Measurements from ENCODE around the gene ATG7. TPM values are rescaled to one million over a fixed set of nuclear protein-coding genes. Genes with fewer than 3 reads are reported as not detected.

The ATG7 gene
- total RNA-seq, 1 donor from 2014 or later, result 23.0 TPM

GRCh38 chr3:11584570-11584969 lies 312.4 kb downstream of the ATG7 start:
- Mint-ChIP-seq H3K4me1 (ENCODE audit: low read depth, unreplicated experiment) (peaks cover 44% of the 10 kb centered on the region), H3K36me3 (ENCODE audit: unreplicated experiment) (no peaks in the 10 kb centered on the region), H3K27ac (ENCODE audit: unreplicated experiment) (no peak overlapping the region), H3K4me3 (ENCODE audit: unreplicated experiment) (no peak overlapping the region), H3K9me3 (ENCODE audit: unreplicated experiment) (peaks cover 3% of the 10 kb centered on the region), H3K27me3 (ENCODE audit: unreplicated experiment) (peaks cover 2% of the 10 kb centered on the region)
- TF ChIP-seq CTCF (IDR thresholded peaks at IDR 0.05; ENCODE audit: partially characterized antibody, unreplicated experiment), result no peak
- no peak for DNase-seq

GRCh38 chr3:11587766-11588165 lies 315.6 kb downstream of the ATG7 start:
- no peak overlapping the region for H3K27ac Mint-ChIP-seq (ENCODE audit: unreplicated experiment)
- H3K9me3 Mint-ChIP-seq (ENCODE audit: unreplicated experiment), result peaks cover 3% of the 10 kb centered on the region
- peaks cover 2% of the 10 kb centered on the region for H3K27me3 Mint-ChIP-seq (ENCODE audit: unreplicated experiment)
- H3K4me1 Mint-ChIP-seq (ENCODE audit: low read depth, unreplicated experiment), result peaks cover 51% of the 10 kb centered on the region
- no peaks in the 10 kb centered on the region for H3K36me3 Mint-ChIP-seq (ENCODE audit: unreplicated experiment)
- H3K4me3 Mint-ChIP-seq (ENCODE audit: unreplicated experiment), result no peak overlapping the region
- no peak for TF ChIP-seq CTCF (IDR thresholded peaks at IDR 0.05; ENCODE audit: partially characterized antibody, unreplicated experiment)
- DNase-seq, result no peak

- DNase-seq, result no peak
Measured at GRCh38 chr3:11588338-11588737, 316.1 kb downstream of the ATG7 start.

GRCh38 chr3:11588755-11589154 lies 316.6 kb downstream of the ATG7 start:
- Mint-ChIP-seq H3K4me1 (ENCODE audit: low read depth, unreplicated experiment) (peaks cover 48% of the 10 kb centered on the region), H3K36me3 (ENCODE audit: unreplicated experiment) (no peaks in the 10 kb centered on the region), H3K9me3 (ENCODE audit: unreplicated experiment) (peaks cover 3% of the 10 kb centered on the region), H3K27ac (ENCODE audit: unreplicated experiment) (no peak overlapping the region), H3K4me3 (ENCODE audit: unreplicated experiment) (no peak overlapping the region), H3K27me3 (ENCODE audit: unreplicated experiment) (peaks cover 2% of the 10 kb centered on the region)
- DNase-seq, result no peak
- no peak for TF ChIP-seq CTCF (IDR thresholded peaks at IDR 0.05; ENCODE audit: partially characterized antibody, unreplicated experiment)

More at GRCh38 chr3:11588338-11588737, 316.1 kb downstream of the ATG7 start:
- Mint-ChIP-seq H3K4me1 (ENCODE audit: low read depth, unreplicated experiment) (peaks cover 48% of the 10 kb centered on the region), H3K27me3 (ENCODE audit: unreplicated experiment) (peaks cover 2% of the 10 kb centered on the region), H3K4me3 (ENCODE audit: unreplicated experiment) (no peak overlapping the region), H3K9me3 (ENCODE audit: unreplicated experiment) (peaks cover 3% of the 10 kb centered on the region), H3K27ac (ENCODE audit: unreplicated experiment) (no peak overlapping the region), H3K36me3 (ENCODE audit: unreplicated experiment) (no peaks in the 10 kb centered on the region)
- TF ChIP-seq CTCF (IDR thresholded peaks at IDR 0.05; ENCODE audit: partially characterized antibody, unreplicated experiment), result no peak

- H3K27me3 Mint-ChIP-seq (ENCODE audit: unreplicated experiment), result peaks cover 3% of the 10 kb centered on the region
- no peaks in the 10 kb centered on the region for H3K9me3 Mint-ChIP-seq (ENCODE audit: unreplicated experiment)
- no peak for TF ChIP-seq CTCF (IDR thresholded peaks at IDR 0.05; ENCODE audit: partially characterized antibody, unreplicated experiment)
- no peak overlapping the region for H3K27ac Mint-ChIP-seq (ENCODE audit: unreplicated experiment)
- no peak for DNase-seq
- peaks cover 39% of the 10 kb centered on the region for H3K4me1 Mint-ChIP-seq (ENCODE audit: low read depth, unreplicated experiment)
- H3K4me3 Mint-ChIP-seq (ENCODE audit: unreplicated experiment), result no peak overlapping the region
- no peaks in the 10 kb centered on the region for H3K36me3 Mint-ChIP-seq (ENCODE audit: unreplicated experiment)
Measured at GRCh38 chr3:11589706-11590105, 317.5 kb downstream of the ATG7 start.
